ENCODE results near the gene DENND1A.

GRCh38 chr9:123655681-123656423, 274.1 kb downstream of the DENND1A start:
- TF ChIP-seq, protein P1, sequence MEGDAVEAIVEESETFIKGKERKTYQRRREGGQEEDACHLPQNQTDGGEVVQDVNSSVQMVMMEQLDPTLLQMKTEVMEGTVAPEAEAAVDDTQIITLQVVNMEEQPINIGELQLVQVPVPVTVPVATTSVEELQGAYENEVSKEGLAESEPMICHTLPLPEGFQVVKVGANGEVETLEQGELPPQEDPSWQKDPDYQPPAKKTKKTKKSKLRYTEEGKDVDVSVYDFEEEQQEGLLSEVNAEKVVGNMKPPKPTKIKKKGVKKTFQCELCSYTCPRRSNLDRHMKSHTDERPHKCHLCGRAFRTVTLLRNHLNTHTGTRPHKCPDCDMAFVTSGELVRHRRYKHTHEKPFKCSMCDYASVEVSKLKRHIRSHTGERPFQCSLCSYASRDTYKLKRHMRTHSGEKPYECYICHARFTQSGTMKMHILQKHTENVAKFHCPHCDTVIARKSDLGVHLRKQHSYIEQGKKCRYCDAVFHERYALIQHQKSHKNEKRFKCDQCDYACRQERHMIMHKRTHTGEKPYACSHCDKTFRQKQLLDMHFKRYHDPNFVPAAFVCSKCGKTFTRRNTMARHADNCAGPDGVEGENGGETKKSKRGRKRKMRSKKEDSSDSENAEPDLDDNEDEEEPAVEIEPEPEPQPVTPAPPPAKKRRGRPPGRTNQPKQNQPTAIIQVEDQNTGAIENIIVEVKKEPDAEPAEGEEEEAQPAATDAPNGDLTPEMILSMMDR (IDR thresholded peaks at IDR 0.05; ENCODE audit: insufficient read depth, low read depth, low read length): no peak
- TF ChIP-seq EZH2 (IDR thresholded peaks at IDR 0.05; ENCODE audit: insufficient read depth, low read length): no peak

Measured in astrocyte (in vitro differentiated cells and primary cell).